ENCODE measurements around the gene ZBTB34.

ZBTB34 gene

DNA sequence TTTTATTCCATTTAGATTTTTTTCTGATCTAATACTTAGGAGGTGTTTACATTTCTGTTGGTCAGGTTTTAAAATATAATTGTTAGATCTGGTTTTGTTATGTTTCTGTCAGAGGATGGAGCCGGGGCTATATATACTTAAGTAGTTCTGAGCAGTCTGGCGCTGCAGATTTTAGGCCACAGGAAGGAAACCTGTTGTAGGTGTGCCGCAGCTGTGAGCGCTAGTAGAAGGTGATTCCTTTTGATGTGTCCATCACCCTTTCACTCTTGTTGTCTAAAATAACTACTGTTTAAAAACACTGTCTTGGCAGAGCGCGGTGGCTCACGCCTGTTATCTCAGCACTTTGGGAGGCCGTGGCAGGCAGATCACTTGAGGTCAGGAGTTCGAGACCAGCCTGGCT, 17.0 kb downstream of the ZBTB34 start:
- no peak for TF ChIP-seq POLR2A (IDR thresholded peaks at IDR 0.05; ENCODE audit: low read depth, low read length)
- DNase-seq (ENCODE audit: insufficient read length, low spot score) (no peak), FAIRE-seq (no peak)

DNA sequence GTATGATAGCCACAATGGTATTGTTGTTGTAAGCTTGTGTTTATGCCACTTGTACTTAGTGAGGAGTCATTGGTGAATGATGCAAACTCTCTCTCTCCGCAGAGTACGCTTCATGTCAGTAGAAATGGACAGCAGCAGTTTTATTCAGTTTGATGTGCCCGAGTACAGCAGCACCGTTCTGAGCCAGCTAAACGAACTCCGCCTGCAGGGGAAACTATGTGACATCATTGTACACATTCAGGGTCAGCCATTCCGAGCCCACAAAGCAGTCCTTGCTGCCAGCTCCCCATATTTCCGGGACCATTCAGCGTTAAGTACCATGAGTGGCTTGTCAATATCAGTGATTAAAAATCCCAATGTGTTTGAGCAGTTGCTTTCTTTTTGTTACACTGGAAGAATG, 18.8 kb downstream of the ZBTB34 start:
- FAIRE-seq (peak; percentile 23), DNase-seq (ENCODE audit: insufficient read length, low spot score) (no peak)
- TF ChIP-seq POLR2A (IDR thresholded peaks at IDR 0.05; ENCODE audit: low read depth, low read length) = no peak

DNA sequence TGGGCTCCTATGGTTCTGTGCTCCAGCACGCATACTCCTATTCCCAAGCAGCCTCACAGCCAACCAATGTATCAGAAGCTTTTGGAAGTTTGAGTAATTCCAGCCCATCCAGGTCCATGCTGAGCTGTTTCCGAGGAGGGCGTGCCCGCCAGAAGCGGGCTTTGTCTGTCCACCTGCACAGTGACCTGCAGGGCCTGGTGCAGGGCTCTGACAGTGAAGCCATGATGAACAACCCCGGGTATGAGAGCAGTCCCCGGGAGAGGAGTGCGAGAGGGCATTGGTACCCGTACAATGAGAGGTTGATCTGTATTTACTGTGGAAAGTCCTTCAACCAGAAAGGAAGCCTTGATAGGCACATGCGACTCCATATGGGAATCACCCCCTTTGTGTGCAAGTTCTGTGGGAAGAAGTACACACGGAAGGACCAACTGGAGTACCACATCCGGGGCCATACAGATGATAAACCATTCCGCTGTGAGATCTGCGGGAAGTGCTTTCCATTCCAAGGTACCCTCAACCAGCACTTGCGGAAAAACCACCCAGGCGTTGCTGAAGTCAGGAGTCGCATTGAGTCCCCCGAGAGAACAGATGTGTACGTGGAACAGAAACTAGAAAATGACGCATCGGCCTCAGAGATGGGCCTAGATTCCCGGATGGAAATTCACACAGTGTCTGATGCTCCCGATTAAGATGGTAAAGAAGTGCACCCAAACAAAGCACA, 19.9 kb downstream of the ZBTB34 start:
- no peak for FAIRE-seq
- TF ChIP-seq POLR2A (IDR thresholded peaks at IDR 0.05; ENCODE audit: low read depth, low read length) = no peak

DNA sequence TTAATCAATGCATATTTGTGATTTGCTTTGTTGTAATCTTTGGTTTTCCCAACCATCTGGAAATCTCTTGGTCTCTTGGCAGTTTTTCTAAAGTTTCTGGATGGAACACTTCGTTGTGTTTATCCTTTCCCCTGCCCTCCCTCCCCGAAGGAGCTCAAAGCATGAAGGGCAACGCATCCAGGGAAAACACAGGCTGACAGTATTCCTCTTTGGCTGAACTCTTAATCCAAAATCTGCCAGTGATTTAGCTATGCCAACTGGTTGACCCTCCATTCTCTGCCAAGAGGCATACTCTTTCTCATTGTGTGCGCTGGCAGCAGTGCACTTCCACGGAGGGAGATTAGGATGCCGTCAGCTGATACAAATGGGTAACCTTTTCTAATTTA, 20.5 kb downstream of the ZBTB34 start:
- FAIRE-seq = no peak
- no peak for TF ChIP-seq POLR2A (IDR thresholded peaks at IDR 0.05; ENCODE audit: low read depth, low read length)
- no peak for DNase-seq (ENCODE audit: insufficient read length, low spot score)

More for the DNA sequence above, 19.9 kb downstream of the ZBTB34 start:
- no peak for DNase-seq (ENCODE audit: insufficient read length, low spot score)

DNA sequence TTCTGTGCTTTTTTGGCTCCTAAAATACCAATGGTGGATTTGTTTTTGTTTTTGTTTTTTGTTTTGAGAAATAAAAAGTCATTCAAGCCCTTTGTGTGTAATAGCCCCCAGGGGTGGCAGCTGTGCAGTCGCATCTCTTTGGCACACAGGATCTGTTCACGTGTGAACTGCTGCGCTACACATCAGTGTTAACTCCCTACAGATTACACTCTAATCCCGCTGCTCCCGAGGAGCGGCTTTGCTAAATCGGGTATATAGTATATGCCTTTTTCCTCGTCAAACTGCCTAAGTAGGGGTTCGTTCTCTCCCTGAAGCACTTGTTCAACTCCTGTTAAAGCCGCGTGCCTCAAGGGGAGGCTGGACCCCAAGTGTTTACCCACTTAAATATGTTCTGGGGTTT, 22.3 kb downstream of the ZBTB34 start:
- no peak for FAIRE-seq
- no peak for TF ChIP-seq POLR2A (IDR thresholded peaks at IDR 0.05; ENCODE audit: low read depth, low read length)
- DNase-seq (ENCODE audit: insufficient read length, low spot score) = no peak

DNA sequence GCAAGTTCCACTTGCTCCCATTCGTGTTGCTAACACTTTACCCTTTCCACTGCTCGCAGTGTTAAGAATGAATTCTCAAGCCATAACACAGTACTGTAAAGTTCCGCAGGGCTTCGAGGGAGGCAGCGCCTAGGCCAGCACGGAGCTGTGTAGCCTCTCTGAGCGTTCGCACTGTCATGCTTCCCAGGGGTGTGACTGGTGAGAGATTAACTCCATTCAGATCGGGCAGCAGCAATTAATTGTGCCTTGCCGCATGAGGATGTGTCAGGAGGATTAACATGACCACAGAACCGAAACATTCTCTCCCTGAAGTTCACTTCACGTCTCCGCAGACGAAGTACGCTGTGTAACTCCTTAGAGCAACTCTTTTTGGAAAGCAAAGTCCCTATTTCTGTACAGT, 23.2 kb downstream of the ZBTB34 start:
- no peak for TF ChIP-seq POLR2A (IDR thresholded peaks at IDR 0.05; ENCODE audit: low read depth, low read length)
- FAIRE-seq (no peak), DNase-seq (ENCODE audit: insufficient read length, low spot score) (no peak)

DNA sequence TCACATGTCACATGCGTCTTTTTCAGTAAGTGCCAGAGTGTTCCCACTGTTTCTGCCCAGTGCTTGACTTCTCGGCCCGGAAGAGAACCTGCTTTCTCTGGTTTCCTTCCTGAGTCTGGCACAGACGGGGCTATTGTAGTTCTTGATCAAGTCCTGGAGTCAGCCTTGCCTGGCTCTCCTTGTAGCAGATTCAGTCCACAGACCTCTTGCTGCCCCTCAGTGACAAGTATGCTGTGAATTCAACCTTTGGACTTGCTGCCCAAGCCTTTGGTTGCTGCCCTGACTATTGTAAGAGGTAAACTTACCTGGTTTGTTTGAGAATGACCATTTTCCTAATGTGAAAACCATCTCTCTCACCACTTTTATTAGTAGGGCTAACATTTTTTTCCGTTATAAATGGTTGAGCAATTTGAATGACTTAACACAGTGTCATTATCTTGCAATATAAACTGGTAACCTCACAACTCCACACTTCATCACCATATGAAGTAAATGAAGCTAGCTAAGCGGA, 24.7 kb downstream of the ZBTB34 start:
- no peak for TF ChIP-seq POLR2A (IDR thresholded peaks at IDR 0.05; ENCODE audit: low read depth, low read length)
- no peak for FAIRE-seq

DNA sequence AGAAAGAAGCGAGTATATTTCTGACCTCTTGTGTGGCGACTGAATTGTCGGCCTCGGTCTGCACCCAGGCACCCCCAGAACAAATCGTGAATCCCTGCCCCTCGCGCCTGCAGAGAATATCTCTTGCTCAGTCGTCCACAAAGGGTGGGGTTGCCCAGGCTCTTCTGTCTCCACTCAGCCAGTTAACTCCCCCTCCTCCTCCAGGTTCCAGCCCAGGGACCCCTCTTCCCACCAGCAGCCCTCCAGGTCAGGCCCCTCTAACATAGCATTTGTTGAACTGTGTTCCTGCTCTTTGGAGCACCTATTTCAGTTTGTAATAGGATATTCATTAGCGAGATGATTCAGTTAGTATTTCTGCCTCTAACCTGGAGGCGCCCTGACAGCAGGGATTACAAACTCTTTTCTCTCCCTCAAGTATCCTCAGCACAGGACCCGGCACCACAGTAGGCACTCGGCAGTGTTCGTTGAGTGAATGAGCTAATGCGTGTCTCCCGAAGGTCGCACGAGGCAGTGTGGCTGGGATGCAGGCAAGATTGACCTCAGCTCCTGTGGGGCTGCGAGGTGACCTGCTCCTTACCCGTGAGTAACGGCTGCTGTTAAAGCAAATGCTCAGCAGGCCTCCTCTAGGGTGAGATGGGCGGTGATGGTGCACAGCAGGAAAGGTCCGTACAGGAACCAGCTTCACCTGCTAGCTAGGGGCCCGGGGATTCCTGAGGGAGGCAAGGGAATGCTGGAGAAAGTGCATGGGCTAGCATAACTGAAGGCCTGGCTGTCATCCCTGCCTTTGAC, 25.8 kb downstream of the ZBTB34 start:
- no peak for TF ChIP-seq POLR2A (IDR thresholded peaks at IDR 0.05; ENCODE audit: low read depth, low read length)
- DNase-seq (ENCODE audit: insufficient read length, low spot score) (no peak), FAIRE-seq (no peak)

More for the DNA sequence above, 24.7 kb downstream of the ZBTB34 start:
- DNase-seq (ENCODE audit: insufficient read length, low spot score) = no peak

DNA sequence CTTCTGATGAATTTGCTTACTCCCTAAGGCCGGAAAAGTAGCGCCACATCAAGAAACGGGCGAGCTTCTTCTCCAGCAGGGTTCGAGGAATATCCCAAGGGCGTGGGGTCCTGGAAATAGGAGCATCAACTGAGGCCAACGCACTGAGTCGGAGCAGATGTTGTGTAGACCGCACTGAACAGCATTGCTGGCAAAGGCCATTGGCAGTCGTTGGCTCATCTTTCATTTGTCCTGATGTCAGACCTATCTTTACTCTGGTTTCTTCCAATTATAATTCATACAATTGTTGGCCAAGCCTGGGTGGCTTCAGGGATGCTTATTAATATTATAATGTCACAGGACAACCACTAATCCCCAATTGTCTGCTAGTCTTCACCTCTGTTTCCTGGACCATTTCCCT, 26.5 kb downstream of the ZBTB34 start:
- no peak for TF ChIP-seq POLR2A (IDR thresholded peaks at IDR 0.05; ENCODE audit: low read depth, low read length)
- no peak for DNase-seq (ENCODE audit: insufficient read length, low spot score)
- no peak for FAIRE-seq

DNA sequence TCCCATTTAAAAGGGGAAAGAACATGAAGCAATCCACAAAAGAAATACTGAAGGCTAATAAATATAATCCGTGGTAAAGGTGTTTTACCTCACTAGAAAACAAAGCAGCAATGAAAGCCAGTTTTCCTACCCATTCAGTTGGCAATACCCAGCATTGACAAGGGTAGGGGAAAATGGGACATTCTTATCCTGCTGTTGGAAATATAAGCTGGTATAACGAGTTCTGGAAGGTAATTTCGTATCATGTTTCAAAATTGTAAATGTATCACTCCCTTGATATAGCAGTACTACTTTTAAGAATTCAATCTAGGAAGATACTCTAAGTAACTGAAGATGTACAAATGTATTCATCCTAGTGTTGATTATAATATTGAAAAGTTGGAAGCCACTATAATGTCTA, 31.2 kb downstream of the ZBTB34 start:
- FAIRE-seq (no peak), DNase-seq (ENCODE audit: insufficient read length, low spot score) (no peak)
- TF ChIP-seq POLR2A (IDR thresholded peaks at IDR 0.05; ENCODE audit: low read depth, low read length) = no peak

DNA sequence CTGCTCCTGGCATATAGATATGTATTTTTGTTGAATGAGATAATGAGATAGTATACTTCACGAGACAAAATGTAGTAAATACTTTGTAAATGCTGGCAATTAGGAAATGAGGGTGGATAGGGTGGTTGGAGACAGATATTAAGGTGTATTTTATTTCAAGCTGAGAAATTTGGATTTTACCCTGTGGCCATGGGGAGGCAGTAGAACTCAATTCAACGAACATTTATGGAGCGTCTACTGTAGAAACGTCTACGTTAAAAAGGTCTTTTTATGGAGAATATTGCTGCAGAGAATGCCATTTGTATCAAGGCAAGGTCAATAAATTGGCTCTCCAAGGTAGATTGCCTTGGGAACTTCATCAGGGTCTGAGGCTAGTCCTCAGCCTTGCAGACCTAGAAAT, 32.6 kb downstream of the ZBTB34 start:
- DNase-seq (ENCODE audit: insufficient read length, low spot score) (no peak), FAIRE-seq (no peak)
- no peak for TF ChIP-seq POLR2A (IDR thresholded peaks at IDR 0.05; ENCODE audit: low read depth, low read length)

DNA sequence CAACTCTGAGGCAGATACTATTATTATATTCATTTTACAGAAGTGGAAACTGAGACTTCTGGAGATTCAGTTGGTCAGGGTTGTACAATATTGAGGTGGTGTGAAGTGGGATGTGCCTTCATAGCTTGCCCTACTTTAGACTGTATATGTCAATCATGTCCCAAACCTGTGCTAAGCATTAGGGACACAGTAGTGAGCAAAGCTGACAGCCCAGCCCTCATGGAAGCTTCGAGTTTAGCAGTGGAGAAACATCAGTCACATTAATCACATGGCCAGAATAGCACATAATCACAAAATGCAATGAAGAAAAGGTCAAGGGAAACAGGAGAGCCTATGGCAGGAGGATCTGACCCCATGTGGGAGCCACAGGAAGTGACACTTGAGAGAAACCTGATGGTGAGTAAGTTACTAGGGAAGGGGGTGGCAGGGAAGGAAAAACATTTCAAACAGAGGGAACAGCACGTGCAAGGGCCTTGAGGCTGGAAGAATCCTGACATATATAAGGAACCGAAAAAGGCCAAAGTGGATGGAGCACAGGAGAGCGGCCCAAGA, 33.7 kb downstream of the ZBTB34 start:
- DNase-seq (ENCODE audit: insufficient read length, low spot score) (no peak), FAIRE-seq (no peak)
- TF ChIP-seq POLR2A (IDR thresholded peaks at IDR 0.05; ENCODE audit: low read depth, low read length) = no peak

DNA sequence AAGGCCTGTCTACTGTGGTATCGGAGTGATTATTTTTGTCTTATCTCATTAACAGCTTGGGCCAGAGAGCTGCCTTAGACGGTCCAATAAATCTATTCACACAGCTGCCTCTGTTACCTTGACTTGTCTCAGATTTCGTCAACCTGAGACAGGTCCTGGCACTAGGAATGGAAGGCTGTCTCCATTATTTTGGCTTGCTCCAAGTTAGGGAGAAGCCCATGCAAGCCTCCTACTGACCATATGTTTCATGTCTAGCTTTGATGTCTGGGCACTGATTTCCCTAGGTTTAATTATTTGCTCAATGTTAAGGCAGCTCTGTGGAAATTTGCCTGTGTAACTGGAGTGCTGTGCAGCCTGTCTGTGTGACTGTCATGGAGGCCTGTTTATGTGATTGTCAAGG, 41.8 kb downstream of the ZBTB34 start:
- FAIRE-seq (no peak), DNase-seq (ENCODE audit: insufficient read length, low spot score) (no peak)
- TF ChIP-seq POLR2A (IDR thresholded peaks at IDR 0.05; ENCODE audit: low read depth, low read length) = no peak

DNA sequence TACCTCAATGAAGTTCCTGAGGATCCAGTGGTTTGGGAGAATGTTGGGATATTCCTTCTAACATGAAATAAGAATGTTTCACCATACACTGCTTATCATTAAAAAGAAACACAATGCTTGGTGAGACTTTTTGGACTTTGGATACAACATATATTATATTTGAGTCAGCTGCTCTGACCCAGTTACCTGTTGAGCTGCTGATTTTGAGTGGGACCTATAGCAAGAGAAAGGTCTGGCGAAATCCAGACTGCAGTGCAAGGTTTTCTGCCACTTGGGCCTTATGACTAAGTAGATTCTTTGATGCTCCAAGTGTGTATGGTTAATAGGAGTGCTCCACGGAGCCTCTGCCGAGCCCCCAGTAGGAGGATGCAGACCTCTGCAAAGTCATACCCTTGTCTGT, 44.1 kb downstream of the ZBTB34 start:
- no peak for FAIRE-seq
- TF ChIP-seq POLR2A (IDR thresholded peaks at IDR 0.05; ENCODE audit: low read depth, low read length) = no peak
- DNase-seq (ENCODE audit: insufficient read length, low spot score) = no peak
